GM18505 (cell line): Measurements from ENCODE around the gene GPATCH11.
A peak's percentile ranks its signal among the peaks of the same experiment; 100 is the strongest.

Source experiments
- ATAC-seq: cut with Tn5 transposase; IDR thresholded peaks from one replicate; pipeline ENCODE4 v1.9.1; 2021; ENCODE audit not compliant: unreplicated experiment
- POLR2A ChIP-seq: IDR thresholded peaks from 4 replicates; pipeline ENCODE4 v1.6.1; 2011; ENCODE audit warnings: borderline replicate concordance; ENCODE audit not compliant: insufficient read depth, insufficient read length; ENCODE audit errors: extremely low read depth

The GPATCH11 gene

GRCh38 chr2:37083873-37084794 is at the start of gene GPATCH11, which contains the start of gene HEATR5B:
TSS of gene GPATCH11 (plus strand) at chr2:37084518. CDS start at chr2:37088382, 3,864 bp downstream.
TSS of gene HEATR5B (minus strand) at chr2:37084372. CDS start at chr2:37083414, 958 bp downstream.
- peak; percentile 80 for TF ChIP-seq POLR2A
- ATAC-seq = peak; percentile 79

GRCh38 chr2:37037771-37038170 is 46.5 kb upstream of the GPATCH11 start:
- no peak for TF ChIP-seq POLR2A
- no peak for ATAC-seq

- no peak for ATAC-seq
- no peak for TF ChIP-seq POLR2A
These were observed 44.7 kb upstream of the GPATCH11 start for GRCh38 chr2:37039580-37039979.

- ATAC-seq = no peak
- no peak for TF ChIP-seq POLR2A
These were observed 31.6 kb upstream of the GPATCH11 start for GRCh38 chr2:37052600-37053332.

DNA sequence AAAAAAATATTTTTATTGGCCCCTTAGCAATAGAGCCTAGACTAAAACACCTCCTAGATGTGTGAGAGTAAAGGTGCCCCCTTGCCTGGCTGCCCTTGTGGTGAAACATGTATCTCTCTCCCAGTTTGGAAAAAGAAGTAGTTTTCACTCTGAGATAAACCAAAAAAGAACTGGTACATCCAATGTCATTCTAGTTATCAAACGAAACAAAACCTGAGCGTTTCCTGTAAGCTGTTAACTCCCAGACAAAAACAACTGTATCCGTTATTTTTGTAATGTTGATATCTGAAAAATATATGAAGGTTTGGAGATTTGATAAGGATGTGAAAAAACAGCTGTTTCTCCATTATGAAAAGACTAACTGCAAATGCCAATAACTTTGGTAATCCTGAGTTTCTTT is 24.5 kb upstream of the GPATCH11 start:
- no peak for TF ChIP-seq POLR2A
- ATAC-seq = no peak

- no peak for ATAC-seq
- no peak for TF ChIP-seq POLR2A
These were observed 23.9 kb upstream of the GPATCH11 start for GRCh38 chr2:37060446-37060845.

- no peak for ATAC-seq
- no peak for TF ChIP-seq POLR2A
These were observed 23.2 kb upstream of the GPATCH11 start for GRCh38 chr2:37061013-37061711.

- TF ChIP-seq POLR2A = no peak
- no peak for ATAC-seq
These were observed 22.5 kb upstream of the GPATCH11 start for GRCh38 chr2:37061776-37062175.

- TF ChIP-seq POLR2A = no peak
- ATAC-seq = no peak
These were observed 15.6 kb upstream of the GPATCH11 start for GRCh38 chr2:37068686-37069085.

- TF ChIP-seq POLR2A = no peak
- no peak for ATAC-seq
These were observed 13.4 kb upstream of the GPATCH11 start for GRCh38 chr2:37070931-37071330.

DNA sequence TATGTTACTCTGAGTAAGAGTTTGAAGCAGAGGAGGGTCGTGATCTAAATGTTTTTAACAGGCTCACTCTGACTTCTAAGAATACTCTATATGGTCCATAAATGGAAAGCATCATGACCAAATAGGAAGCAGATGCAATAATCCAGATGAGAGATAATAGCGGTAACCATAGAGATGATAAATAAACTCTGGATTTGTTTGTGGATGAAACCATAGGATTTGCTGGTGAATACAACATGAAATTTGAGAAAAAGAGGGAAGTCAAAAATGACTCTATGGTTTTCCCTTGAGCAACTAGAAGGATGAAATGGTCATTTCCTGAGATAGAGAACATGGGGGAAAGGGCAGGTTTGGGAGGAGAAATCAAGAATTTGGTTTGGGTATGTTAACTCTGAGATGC is 4.1 kb upstream of the GPATCH11 start:
- no peak for TF ChIP-seq POLR2A
- no peak for ATAC-seq

DNA sequence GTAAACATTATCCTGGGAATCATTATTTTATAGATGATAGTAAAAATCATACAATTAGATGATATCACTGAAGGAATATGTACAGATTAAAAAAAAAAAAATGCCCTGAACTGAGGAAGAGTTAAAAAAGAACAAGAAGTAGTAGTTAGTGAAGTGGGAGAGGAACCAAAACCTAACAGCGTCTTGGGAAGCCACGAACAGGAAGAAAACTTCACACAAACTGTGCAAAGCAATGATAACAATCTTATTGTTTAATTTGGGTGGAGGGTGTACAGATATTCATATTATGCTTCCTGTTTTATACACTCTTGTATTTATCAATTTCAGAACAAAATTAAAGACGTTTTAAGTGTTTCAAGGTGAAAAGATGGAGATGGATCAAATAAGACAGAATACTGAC is 3.6 kb upstream of the GPATCH11 start:
- no peak for TF ChIP-seq POLR2A
- no peak for ATAC-seq

DNA sequence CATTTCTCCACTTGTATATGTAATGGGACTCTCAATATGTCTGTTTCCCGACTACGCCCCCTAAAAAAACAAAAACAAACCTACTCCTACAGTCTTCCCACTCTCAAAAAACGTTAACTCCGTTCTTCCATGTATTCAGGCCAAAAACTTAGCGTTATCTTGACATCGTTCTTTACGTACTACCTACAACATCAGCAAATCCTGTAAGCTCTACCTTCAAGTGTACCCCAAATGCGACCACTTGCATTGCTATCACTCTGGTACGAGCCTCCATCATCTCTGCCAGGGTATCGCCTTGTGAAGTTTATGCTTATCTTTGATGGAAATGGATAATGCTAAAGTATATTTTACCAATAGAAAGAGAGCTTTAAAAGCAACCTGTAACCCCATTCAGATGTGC is 479 bp downstream of the GPATCH11 start:
- no peak for ATAC-seq
- TF ChIP-seq POLR2A = no peak
